HG03342 (cell line): ENCODE data around the gene MC1R.

Source experiments
- ATAC-seq: cut with Tn5 transposase; IDR thresholded peaks from one replicate; pipeline ENCODE4 v1.9.1; 2021; ENCODE audit warnings: mild to moderate bottlenecking, moderate library complexity; ENCODE audit not compliant: unreplicated experiment

MC1R gene

DNA sequence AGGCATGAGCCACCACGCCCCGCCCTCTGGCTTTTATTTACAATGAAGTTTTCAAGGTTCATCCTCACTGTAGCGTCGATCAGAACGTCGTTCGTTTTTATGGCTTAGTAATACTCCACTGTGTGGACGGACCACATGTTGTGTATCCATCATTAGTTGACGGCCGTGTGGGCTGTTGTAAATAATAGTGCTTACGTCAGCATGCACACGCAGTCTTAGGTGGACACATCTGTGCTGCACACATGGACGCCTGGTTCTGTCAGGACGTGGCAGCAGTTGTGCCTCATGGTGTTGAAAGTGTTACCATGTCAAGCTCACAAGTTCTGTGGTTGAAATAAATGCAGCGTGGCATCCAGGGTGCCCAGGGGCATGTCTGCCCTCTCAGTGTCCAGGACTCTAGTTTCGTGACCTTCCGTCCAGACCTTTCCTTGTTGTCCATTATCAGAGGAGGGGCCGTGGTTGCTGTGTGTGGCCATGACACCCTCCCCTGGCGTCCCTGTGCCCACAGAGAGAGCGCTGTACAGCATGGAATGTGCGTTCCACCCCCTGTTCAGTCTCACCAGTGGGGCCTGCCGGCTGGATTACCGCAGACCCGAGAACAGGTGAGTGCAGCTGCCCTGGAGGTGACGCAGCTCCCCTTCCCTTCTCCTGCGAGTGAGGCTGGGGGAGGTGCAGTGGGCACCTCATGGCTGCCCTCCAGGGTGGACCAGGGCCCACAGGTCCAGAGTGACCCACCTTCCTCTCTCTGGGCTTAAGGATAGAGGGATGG, 23.0 kb upstream of the MC1R start:
- no peak for ATAC-seq

DNA sequence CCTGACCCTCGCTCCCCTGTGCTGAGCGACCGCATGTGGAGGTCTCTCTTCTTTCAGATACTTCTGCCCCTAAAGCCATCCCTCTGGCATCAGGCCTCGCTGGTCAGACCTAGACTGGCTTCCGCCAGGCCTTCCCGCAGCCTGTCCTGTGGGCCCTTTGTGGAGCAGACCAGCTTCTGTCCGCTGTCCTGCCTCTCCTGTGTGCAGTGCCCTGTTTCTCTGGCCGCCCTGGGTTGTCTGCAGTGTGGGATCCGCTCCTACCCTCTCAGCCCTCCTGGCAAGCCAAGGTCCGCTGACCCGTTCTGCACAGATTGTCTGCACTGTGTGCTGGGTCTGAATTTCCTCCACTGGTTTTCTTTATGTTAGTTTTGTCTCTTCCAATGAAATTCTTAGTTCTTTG, 21.5 kb upstream of the MC1R start:
- ATAC-seq, result no peak

DNA sequence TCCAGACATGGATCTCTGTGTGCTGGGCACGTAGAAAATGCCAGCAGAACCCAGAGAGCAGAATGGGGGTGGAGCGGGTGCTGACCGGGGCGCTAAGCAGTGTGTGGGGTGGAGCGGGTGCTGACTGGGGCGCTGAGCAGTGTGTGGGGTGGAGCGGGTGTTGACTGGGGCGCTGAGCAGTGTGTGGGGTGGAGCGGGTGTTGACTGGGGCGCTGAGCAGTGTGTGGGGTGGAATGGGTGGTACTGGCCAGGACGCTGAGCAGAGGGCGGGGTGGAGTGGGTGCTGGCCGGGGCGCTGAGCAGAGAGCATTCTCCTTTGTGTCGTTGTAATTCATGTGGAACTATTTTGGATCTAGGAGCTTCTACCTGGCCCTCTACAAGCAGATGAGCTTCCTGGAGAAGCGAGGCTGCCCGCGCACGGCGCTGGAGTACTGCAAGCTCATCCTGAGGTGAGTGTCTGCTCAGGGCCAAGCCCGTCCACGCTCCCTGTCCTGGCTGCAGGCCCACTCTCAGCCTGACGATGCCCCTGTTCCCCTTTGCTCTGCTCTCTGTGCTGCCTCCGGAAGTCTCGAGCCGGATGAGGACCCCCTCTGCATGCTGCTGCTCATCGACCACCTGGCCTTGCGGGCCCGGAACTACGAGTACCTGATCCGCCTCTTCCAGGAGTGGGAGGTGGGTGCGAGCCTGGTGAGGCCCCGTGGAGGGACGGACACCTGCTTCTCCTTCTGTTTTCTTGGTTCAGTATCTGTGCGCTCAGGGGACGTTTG, 20.3 kb upstream of the MC1R start:
- no peak for ATAC-seq

DNA sequence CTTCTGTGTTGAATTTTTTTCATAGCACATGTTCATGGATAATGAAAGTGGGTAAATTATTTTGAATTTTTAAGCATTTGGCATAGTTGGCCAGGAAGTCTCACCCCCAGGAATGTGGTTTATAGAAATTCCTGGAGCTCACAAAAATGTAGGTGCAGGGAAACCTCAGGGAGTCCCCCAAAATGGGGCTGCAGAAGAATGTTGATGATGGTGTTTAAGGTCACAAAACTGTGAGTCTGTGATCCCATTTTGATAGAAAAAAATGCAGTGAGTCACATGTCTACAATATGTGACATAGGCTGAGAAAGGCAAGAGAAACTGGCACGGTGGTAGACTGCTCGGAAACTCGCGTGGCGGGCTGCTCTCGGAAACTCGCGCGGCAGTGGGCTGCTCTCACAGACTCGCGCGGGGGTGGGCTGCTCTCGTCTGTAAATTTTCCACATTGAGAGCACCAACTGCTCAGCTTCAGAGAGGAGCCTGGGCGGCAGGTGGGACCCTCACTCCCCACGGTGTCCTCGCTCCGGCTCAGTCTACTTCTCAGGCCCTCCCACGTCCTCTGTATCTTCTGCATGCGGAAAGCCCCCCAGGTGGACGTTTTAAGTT, 18.7 kb upstream of the MC1R start:
- no peak for ATAC-seq

DNA sequence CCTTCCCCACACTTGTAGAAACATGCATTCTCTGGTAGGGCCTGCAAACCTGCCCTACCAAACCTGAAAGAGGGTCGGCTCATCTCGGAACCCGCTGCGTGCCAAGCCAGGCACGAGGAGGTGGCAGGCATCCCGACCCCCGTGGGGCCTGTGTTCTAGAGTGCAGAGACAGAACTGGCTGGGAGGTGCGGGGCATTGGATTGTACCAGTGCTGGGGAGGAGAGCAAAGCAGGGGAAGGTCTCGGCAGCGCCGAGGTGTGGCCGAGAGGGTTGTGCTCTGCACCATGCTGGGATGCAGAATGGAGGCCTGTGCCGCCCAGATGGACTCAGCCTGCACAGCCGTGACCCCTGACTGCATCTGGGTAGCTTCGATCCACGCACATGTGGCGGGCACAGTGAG, 17.8 kb upstream of the MC1R start:
- no peak for ATAC-seq

DNA sequence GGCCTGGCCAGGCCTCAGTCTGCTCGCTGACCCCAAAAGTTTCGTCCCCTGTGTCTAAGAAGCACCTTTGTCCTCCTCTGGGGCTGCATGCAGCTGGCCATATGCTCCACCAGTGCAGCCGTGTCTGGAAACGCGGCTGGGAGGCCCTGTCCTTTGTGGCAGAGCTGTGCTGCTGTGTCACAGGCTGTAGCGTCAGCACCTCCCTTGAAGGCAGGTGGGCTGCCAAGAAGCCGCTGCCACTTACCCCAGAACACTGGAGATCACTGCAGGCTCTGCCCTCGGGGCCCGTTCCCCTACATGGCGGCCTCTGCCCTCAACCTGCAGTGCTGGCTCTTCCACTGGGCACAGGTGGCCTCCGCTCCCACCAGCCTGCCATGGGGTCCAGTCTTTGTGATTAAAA, 15.7 kb upstream of the MC1R start:
- ATAC-seq, result no peak

DNA sequence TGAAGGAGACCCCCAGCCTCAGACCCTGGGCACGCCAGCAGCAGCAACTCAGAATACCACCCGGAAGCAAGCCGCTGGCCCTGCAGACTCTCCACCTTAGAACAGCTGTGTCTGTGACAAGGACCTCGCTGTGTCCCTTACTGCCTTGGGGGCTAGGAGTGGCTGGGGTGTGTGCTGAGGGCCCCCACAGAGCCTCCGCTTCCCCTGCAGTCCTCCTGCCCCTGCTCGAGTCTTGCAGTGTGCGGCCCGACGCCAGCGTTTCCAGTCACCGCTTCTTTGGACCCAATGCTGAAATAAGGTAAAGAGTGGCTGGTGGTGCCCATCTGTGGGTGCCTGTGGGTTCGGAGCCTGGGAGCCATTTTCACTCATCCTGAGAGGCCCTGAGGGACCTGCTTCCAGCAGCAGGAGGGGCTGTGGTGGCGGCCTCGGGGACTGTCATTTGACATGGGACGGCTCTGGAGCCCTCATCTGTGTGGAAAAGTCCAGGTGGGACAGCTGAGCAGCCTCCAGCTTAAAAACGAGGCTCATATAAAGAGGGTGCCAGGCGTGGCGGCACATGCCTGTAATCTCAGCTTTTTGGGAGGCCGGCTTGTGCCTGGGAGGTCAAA, 14.7 kb upstream of the MC1R start:
- ATAC-seq, result no peak

DNA sequence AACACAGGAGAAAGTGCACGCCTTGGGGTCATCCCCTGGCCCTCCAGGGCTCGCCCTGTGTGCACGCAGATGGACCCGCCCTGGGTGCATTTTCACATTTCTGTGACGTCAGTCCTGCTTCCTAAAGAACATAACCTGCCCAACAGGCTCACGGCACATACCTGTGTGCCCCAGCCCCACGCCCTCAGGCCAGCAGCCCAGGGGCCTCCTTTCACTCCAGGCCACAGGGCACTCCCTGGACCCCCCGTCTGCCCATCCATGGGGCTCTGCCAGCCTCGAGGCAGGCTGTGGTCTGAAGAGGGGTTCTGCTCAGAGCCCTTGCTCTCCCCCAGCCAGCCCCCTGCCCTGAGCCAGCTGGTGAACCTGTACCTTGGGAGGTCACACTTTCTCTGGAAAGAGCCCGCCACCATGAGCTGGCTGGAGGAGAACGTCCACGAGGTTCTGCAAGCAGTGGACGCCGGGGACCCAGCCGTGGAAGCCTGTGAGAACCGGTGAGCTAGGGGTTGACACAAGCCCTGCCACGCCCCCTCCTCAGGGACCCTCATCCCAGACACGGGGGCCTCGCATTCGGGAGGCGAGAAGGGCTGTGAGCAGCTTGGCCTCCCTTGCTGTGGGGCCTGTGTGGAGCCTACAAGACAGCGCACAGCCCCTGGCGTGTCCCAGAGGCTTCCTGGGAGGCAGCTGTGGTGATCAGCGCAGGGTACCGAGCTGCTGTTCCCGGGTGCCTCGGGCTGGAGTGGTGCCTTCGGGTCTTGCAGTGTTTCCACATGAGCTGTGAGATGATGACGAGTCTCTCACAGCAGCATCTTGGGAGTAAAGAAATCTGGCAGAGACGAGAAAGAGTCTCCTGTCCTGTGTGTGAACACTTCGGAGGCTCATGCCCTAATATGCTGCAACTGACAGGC, 13.8 kb upstream of the MC1R start:
- no peak for ATAC-seq

DNA sequence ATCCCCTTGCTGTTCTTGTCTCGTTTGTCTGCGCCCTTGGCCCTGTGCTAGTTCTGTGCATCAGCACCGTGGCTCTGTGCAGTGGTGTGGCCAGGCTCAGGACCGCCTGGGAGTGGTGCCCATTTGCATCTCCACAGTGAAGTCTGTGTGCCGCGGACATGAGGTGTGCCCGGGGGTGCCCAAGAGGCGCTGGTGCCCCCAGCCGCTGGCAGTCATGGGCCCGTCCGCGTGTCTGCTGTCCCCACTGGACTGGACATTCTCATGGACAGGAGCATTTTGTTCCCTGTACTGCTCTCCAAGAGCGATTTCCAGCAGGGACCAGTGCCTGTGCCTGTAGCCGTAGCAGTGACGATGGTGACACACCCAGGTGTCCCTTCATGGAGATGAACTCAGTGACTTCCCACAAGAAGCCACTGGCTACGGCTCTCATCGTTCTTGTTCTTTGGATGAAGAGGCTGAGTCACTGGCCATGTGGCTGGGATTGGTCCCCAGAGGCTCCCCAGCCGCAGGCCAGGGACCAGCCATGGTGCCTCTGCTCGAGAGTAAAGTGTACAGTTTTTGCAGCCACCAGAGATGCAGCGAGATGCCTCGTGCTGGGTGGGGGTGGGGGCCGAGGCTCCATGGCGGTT, 13.0 kb upstream of the MC1R start:
- ATAC-seq, result no peak

DNA sequence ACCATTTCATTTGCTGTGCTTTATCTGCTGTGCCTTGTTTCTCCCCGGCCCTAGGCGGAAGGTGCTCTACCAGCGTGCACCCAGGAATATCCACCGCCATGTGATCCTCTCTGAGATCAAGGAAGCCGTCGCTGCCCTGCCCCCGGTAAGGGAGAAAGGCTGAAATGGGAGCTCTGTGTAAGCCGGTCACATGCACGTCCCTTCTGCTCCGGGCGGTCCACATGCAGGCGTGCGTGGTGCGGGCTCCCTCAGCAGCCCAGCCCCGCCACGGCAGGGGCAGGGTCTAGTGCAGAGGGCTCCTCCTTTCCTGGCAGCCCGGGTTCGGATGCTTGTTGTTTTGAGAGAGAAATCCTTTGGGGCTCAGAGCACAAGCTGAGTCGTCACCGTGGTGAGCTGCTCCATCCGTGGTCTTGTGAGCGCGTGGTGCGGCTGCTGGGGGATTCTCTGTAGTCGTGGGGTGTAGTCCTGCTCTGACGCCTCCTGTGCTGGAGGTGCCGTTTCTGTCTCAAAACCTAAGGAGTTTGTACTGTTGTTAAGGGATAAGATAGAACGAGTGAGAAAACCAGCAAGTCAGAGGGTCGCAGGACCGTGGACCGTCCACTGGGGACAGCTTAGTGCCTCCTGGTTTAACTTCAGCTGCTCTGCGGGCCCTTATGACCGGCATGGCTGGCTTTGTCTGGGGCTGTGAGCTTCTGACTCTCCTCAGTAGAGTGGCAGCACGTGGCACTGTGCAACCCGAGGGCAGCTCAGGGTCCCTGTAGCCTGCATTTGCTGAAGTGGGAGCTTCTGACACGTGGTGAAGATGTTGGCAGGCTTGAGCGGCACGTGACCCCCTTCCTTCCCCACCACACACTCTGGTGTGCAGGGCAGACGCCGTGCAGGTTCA, 12.3 kb upstream of the MC1R start:
- no peak for ATAC-seq

DNA sequence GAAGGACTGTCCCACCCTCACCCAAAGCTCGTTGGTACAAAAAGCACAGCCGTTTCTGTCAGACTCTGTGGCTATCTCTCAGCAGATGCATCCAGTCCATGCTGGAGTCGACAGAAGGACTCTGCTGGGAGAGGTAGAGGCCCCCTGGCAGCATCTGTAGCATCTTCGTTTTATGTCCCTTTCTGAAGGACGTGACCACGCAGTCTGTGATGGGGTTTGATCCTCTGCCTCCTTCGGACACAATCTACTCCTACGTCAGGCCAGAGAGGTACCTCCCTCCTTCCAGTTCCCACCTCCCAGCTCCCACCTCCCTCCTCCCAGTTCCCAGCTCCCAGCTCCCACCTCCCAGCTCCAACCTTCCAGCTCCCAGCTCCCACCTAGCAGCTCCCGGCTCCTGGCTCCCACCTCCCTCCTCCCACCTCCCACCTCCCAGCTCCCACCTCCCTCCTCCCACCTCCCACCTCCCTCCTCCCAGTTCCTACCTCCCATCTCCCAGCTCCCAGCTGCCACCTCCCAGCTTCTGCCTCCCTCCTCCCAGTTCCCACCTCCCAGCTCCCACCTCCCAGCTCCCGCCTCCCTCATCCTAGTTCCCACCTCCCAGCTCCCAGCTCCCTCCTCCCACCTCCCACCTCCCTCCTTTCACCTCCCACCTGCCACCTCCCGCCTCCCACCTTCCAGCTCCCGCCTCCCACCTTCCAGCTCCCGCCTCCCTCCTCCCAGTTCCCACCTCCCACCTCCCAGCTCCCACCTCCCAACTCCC, 11.4 kb upstream of the MC1R start:
- ATAC-seq, result no peak

DNA sequence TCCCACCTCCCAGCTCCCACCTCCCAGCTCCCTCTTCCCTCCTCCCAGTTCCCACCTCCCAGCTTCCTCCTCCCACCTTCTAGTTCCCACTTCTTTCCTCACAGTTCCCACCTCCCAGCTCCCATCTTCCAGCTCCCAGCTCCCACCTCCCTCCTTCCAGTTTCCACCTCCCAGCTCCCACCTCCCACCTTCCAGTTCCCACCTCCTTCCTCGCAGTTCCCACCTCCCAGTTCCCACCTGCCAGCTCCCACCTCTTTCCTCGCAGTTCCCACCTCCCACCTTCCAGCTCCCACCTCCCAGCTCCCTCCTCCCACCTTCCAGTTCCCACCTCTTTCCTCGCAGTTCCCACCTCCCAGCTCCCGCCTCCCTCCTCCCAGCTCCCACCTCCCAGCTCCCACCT, 10.4 kb upstream of the MC1R start:
- no peak for ATAC-seq

DNA sequence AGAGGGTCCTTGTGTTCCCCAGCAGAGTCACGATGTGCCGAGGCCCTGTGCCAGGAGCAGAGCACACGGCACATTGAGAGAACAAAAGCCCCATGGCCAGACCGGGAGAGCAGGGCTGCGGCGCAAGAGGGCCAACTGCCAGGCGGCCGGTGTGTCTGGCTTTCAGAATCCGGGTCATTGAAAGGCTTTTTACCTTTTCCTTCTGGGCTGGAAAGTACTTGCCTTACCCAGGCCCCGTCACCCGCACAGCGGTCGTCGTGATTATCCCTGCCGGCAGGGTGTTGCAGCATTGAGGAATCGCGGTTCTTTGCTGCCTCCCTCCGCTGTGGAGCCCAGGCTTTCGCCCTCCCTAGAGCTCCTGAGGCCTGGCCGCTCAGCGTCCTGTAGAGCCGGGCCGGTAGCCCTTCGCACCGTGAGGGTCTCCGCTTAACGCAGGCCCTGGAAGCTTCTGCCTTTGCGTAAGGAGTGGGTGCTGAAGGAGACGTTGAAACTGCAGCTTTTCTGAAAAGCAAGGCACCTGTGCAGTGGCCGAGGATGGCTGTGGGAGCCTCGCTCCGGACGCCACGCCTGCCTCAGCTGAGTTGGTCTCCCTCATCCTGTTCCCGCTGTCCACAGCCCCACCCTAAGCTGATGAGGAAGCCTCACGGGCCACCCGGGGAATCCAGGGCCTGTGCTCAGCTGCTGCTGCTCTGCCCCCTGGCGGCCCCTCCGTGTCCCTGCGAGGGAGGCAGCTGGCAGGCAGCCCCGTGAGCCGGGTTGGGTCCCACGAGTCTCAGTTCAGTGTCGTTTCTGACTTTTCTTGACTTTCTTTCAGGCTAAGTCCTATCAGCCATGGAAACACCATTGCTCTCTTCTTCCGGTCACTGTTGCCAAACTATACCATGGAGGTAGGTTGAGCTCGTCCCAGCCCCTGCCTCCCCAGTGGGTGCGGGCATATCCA, 8.6 kb upstream of the MC1R start:
- ATAC-seq, result no peak

DNA sequence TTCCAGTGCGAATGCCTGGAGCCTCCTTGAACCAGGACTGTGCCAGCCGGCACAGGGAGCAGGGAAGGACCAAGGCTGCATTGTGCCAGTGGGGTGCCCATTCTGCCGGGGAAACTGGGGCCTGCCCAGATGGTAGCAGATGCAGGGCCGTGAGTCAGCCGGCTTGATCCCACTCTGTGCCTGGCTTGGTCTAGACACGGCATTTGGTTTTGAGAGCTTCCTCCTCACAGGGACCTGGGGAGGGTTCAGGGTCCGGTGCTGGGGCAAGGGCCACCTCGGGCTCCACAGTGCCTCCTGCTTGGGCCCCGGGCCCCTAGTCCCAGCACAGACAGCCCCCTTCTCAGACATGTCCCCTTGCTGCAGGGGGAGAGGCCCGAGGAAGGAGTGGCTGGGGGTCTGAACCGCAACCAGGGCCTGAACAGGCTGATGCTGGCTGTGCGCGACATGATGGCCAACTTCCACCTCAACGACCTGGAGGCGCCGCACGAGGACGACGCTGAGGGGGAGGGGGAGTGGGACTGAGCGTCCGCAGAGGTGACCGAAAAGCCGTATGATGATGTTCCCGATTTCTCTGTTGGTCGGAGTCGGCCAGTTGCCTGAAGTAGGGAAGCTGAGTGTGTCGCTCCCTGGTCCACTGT, 7.8 kb upstream of the MC1R start:
- no peak for ATAC-seq

DNA sequence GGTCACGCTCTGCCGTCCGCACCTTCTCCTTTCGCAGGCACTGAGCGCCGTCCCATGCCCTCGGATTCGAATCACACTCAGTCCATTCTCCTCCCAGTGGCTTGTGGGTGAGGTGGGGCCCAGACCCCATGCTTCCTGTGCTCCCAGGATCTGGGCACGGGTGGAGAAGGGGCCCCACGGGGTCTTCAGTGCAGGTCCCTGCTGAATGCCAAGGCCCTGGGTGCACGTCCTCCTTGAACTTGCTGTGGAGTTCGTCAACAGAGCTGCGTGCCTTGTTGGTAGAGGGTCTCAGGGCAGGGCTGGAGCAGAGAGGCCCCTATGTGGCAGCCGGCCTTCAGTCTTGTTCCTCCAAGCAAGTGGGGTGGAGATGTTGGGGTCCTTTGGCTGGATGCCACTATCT, 7.3 kb upstream of the MC1R start:
- ATAC-seq, result no peak

DNA sequence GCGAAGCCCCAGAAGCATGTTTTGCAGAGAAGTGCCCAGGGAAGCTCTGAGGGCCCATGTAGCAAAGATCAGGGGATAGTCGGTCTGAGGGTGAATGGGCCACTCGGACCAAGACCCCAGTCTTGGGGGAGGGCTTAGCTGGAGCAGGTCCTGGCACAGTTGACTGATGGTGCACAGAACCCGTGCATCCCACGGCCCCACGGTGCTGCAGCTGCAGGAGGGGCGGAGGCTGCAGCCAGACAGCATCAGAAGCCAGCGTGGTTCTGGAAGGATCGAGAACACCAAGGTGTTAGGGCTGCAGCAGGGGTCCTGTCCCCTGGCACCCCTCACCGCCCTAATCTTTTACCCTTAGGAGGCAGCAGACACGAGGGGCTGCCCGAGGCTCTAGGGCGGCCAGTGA, 6.5 kb upstream of the MC1R start:
- ATAC-seq, result no peak

DNA sequence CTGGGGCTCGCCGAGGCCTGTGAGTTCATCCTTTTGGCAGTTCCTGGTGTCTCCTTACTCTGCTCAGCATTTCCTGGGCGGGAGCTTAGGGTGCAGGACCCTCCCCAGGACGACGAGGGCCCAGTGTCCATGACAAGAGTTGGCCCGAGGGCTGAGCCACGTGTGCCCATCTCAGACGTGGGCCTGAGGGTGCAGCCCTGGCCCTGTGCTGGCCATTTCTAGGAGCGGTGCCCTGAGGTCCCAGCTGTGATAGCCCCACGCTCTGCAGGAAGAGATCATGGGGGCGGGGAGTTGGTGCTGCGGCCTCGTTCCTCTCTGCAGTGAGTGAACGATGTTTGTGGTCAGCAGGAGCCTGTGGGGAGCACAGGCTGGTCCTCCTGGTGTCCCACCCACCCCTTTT, 6.0 kb upstream of the MC1R start:
- ATAC-seq, result no peak
